Activated T-cell treated with anti-CD3 and anti-CD28 coated beads for 4 hours (primary cell): ENCODE data around the gene SLC29A1.

ENCODE experiments used
- DNase-seq: peaks from one replicate; pipeline ENCODE4 v3.0.0-alpha.2; 2020

Gene SLC29A1

DNA sequence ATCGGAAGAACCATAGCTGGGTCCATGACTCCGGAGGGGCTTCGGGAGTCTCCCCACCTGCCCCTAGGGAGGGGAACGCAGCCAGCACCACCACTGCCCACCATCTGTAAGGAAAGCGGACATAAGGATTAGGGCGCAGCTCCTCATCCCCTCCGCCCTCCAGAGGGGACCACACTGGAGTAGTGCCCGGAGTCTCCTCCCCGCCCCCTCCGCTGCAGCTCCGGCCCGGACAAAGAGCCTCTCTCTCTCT, 33.3 kb downstream of the SLC29A1 start:
- no peak for DNase-seq

DNA sequence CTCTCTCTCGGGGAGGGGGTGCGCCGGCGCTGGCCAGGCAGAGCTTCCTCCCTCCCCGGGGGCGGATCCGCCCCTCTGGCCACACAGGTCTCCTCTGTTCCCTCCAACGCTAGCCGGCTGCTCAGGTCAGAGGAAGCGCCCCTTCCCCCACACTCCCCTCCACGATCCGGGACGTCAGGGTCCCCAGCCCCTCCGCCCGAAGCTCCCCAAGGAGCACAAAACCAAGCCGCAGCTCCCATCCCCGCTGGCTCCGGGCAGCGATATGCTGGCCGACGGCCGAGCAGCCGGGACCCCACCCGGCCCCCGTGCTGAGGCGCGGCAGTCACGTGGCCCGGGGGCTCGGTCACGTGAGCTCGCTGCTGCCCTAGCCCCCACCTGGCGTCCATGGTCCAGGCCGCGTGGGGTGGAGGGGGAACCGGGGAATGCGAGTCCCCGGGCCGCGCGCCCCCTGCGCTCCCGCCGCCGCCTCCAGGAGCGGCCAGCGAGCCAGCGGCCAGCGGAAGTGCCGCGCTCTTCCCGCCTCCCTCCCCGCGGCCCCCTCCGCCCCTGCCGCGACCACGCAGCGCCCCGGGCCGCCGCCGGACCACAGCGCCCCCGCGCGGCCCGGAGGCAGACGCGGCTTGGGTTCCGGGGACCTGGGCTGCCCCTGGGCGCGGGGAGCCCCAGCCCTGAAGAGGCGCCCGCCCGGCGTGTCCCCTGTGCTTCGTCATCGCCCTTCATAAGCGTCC, 33.8 kb downstream of the SLC29A1 start, which contains the start of gene SLC35B2:
Gene SLC35B2 (minus strand): TSS at position 504 of the 728 bp plus-strand sequence. CDS start 118 bp downstream, at position 386.
- DNase-seq = no peak

GRCh38 chr6:44257753-44258324, 34.4 kb downstream of the SLC29A1 start:
- no peak for DNase-seq

- no peak for DNase-seq
These were observed 35.0 kb downstream of the SLC29A1 start for GRCh38 chr6:44258325-44258863.

- no peak for DNase-seq
These were observed 35.5 kb downstream of the SLC29A1 start for GRCh38 chr6:44258921-44259320.

- DNase-seq = no peak
These were observed 36.6 kb downstream of the SLC29A1 start for GRCh38 chr6:44260011-44260410.

DNA sequence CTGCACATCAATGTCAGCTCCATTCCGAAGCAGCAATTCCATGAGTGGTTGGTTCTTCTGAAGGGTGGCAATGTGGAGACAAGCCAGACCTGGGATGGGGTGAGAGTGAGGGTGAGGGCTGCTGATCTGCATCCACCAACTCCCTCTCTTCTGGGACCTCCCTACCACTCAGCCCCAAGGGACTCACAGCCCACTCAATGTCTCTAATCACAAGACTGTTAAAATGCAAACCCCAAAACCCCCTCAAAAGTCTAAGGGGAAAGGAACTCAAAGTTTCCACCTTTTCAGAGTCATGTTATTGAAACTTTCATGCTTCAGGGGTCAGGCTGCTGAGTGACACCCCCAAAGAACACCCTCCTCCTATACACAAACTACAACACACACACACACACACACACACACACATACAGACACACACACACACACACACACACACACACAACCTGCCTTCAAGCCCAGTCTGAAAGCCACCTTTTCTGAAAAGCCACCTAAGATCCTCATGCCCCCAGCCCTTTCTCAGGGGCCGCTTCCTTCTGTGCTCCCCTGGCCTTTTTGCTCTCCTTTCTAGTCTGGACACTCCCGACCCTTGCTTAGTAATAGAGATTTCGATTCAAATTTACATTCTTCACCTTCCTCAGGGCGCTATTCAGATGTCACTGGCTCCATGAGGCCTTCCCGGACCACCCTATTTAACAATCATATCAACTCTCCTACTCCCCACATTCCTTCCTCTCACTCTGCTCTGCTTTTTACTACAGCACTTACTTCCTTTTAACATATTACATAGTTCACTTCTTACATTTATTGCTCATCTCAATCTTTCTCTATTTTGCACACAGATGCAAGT, 37.3 kb downstream of the SLC29A1 start:
- no peak for DNase-seq

DNA sequence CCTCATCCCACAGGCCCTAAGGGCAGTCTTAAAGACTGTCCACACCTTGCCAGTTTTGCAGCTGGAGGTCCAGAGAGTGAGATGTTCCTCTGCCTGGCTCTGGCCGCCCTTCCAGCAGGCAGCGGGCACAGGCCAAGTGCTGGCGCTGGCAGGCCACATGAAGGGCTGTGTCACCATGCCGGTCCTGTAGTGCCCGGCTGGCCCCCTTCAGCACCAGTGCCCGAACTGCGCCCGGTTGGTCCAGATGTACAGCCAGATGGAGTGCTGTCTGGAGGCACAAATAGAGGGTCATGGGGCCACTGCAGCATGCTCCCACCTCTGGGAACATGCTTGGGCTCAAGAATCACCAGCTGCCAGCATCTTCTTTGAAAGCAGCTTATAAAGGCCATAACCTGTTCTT, 38.2 kb downstream of the SLC29A1 start:
- no peak for DNase-seq

- no peak for DNase-seq
These were observed 39.3 kb downstream of the SLC29A1 start for GRCh38 chr6:44262467-44263353.

GRCh38 chr6:44263354-44264100, 40.1 kb downstream of the SLC29A1 start:
- DNase-seq = no peak

DNA sequence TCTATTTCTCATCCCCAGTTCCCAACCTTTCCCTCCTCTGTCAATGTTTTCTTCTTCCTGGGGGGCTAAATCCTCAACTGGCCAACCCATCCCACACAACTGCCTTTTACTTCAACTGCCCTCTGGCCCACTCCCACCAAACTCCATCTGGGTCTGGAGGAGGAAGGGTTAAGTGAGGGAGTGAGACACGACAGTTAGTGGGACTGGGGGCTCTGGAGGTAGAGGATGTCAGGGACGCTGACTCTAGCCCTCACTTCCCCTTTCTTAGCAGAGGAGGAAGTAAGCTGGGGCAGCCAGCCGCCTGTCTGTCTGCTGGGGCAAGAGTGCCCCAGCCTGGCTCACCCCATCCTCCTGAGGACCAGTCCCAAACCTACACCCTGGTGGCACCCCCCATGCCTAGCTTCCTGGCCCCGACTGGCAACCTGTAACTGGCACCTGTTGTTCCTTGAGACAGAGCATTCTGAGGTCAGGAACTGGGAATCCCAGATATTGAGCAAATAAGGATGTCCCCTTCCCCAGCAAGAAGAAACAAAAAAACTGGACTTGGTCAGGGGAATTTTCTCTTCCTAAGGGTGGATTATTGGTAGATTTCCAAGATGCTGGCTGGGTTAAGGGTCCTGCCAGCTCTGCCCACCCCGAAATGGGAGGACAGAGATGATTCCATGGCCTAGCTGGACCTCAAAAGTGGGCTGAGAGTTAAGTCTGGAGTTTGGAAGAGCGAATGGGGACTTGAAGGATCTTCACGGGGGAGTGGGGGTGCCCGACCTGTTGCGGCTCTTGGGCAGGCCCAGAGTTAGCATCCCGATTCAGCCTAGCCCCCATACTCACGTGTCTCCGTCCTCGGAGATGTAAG, 41.0 kb downstream of the SLC29A1 start:
- no peak for DNase-seq

GRCh38 chr6:44265007-44265721, 41.8 kb downstream of the SLC29A1 start, which contains the start of gene NFKBIE:
Gene NFKBIE (minus strand): TSS chr6:44265551. CDS start chr6:44265346, 205 bp downstream.
- peak; percentile 97 for DNase-seq

GRCh38 chr6:44265722-44266233, 42.4 kb downstream of the SLC29A1 start:
- DNase-seq = no peak

GRCh38 chr6:44266347-44266746, 43.0 kb downstream of the SLC29A1 start:
- no peak for DNase-seq

DNA sequence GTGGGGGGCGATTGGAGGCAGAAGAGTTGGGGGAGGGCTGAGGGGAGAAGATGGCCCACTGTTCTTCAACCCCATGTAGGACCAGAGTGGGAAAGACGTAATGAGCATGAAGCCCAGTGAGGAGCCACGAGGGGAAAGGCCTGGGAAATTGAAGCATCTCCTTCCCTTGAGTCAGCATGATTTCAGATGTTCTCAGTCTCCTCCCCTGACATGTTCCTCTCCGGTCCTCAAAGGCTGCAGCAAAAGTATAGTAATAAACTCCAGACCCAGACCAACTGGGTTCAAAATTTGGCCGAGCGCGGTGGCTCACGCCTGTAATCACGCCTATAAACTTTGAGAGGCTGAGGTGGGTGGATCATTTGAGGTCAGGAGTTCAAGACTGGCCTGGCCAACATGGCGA, 43.9 kb downstream of the SLC29A1 start:
- no peak for DNase-seq

DNA sequence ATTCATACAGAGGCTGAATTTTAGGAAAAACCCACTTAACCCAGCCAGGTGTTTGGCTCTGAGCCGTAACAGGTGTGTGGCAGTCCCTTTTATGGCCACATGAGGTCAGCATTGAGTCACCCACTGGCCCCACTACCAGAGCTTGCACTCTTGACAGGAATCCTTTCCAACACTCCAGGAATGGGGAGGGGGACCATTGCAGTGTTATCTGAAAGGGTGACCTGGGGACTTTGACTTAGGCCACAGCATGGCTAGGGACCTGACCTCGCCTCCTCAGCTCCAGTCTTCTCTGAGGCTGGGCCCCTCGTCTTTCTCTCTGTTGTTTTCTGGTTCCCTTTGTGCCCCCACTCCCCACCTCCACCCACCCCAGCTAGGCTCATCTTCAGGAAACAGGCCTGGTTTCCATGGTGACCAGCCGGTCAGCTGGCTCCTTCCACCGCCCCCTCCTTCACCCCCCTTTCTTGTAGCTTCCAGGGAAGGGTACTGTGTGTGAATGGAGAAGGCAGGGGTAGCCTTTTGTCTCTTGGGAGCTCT, 44.8 kb downstream of the SLC29A1 start:
- DNase-seq = peak; percentile 60

DNA sequence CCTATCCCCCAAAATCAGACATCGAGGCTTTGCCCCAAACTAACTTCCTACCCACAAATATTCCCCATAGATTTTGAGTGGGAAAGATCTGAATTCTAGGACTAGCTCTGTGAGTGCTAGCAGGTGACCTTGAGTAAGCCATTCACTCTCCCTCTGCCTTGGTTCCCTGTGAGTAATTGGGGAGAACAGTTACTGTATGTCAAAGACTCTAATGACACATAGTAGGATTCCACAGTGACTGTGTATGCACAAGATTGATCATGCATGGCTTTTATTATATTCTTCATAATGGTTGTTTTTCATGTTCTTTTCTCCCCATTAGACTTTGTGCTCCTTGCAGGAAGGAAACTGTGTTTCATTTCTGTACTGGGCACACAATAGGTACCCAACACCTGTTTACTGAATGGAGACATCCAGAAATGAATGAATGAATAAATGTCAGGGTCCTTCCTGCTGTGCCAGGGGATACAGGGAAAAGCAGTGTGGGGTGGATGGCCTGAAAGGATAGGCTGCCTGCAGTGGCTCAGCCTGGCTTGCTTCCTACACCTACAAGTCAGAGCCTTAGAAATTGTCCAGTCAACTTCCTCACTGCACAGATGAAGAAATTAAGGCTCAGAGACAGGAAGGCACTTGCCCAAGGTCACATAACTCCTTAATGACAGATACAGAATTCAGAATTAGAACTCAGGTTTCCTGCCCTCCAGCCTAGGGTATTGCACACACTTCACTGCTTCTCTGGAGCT, 46.0 kb downstream of the SLC29A1 start:
- no peak for DNase-seq

GRCh38 chr6:44269921-44270525, 46.6 kb downstream of the SLC29A1 start, which contains the start of gene TMEM151B:
Gene TMEM151B (plus strand): TSS chr6:44270450. CDS start chr6:44270743, 293 bp downstream.
- no peak for DNase-seq
